GM21529 (cell line): ENCODE measurements around the gene ENTHD1.

ENCODE experiments used
- ATAC-seq: cut with Tn5 transposase; IDR thresholded peaks from one replicate; pipeline ENCODE4 v1.9.1; 2021; ENCODE audit not compliant: unreplicated experiment

Gene ENTHD1

DNA sequence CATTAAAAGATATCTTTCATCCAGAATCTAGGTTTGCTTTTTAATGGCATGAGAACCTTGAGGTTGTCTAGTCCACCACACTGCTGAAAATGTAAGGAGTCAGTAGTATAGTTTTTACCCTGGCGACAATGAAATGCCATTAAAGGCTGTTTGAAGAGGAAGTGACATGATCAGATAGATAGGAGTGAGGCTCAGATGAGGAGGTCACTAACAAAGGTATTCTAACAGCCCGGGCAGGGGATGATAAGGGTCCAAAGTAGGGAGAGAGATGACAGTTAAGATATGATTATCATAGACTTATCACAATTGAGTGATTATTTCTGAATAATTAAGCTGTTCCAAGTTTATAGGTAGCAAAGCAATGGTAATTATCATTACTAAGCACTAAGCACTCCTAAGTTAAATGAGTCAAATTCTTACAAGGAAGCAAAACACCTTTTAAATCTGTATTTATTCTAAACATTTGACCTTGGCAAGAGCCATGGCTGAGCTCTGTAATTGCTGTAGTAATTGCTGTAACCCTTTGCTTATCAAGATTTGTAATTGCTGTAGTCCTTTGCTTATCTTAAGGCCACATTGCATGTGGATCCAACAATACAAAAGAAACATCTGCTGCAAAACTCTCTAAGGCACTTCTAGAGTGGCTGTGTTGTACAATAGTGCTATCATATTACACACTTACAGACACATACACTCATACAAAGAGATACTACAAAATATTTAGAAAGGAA lies 92.6 kb downstream of the ENTHD1 start:
- no peak for ATAC-seq

DNA sequence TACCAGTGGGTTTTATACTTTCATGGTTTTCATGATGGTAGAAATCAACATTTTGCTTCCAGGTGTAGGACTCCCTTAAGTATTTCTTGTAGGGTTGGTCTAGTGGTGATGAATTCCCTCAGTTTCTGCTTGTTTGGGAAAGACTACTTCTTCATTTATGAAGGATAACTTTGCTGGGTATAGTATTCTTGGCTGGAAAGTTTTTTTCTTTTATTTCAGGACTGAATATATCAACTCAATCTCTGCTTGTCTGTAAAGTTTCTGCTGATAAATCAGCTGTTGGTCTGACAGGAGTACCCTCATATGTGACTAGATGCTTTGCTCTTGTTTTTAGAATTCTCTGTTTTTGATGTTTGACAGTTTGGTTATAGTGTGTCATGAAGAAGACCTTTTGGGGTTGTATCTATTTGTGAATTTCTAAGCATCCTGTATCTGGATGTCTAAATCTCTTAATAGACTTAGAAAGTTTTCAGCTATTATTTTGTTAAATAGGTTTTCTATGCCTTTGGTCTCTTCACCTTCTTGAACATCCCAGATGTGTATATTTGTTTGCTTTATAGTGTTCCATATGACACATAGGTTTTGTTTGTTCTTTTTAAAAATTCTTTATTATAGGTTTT lies 95.9 kb downstream of the ENTHD1 start:
- ATAC-seq = no peak

DNA sequence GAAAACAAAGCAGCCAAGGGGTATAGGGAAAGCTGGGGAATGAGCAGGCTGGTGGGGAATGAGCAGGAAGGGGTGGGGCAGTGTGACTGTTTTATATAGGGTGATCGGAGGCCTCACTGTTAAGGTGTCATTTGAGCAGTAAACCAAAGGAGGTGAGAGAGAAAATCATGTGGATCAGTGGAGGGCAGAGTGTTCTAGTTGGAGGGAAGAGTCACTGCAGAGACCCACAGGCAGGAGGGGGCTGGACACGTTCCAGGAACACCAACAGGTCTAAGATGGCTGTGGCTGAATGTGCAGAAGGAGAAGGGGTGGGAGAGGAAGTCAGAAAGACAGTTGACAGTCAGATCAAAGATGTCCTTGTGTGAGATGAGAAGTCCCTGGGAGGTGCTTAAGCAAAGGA lies 103.8 kb downstream of the ENTHD1 start:
- no peak for ATAC-seq

DNA sequence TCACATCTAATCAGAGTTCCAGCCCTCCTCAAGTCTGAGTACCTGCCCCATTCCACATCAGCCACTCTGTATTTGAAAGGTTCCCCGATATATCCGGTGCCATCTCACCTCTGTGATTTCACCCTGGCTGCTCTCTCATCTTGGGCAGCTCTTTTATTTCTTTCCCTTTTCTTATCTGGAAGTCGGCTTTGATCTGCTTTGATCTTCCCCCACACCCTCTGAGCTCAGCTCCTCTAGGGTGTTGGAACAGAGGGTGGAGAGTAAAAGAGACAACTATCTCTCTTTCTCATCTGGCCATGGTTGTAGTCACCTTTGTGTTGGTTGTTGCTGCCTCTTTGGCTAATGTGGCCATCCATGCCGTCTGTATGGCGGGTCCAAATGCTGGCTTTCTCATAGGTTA lies 108.3 kb downstream of the ENTHD1 start:
- no peak for ATAC-seq

DNA sequence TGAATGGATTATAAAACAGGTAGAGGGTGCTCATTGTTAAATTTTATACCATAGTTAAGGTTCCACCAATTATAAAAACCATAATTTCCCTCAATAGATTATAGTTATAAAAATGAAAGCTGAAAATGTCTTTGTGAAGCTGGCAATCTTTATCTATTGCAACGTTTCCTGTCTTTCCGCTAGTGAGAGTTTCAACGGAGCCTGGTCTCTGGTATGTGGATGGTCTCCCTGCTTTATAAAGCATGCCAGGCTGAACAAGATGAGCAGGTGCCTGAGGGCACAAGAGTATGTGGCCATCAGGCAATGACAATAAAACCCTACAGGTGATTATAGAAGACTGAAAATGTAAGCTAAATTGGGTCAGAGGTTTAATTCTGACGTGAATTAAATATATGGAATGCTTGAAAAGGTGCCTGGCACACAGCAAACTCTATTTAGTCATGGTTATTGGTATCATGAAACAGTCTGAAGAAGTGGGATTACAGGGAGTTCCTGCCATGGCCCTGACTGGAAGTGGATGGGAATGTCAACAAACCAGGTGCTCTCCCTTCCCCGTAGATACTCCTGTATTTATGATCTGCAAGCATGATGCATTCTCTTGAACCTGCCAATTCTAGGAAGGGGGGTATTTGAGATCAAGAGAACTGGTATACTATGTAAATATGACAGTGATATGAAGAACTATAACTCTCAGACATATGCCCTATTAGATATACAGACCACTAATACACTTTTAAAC lies 115.7 kb downstream of the ENTHD1 start:
- ATAC-seq = no peak

DNA sequence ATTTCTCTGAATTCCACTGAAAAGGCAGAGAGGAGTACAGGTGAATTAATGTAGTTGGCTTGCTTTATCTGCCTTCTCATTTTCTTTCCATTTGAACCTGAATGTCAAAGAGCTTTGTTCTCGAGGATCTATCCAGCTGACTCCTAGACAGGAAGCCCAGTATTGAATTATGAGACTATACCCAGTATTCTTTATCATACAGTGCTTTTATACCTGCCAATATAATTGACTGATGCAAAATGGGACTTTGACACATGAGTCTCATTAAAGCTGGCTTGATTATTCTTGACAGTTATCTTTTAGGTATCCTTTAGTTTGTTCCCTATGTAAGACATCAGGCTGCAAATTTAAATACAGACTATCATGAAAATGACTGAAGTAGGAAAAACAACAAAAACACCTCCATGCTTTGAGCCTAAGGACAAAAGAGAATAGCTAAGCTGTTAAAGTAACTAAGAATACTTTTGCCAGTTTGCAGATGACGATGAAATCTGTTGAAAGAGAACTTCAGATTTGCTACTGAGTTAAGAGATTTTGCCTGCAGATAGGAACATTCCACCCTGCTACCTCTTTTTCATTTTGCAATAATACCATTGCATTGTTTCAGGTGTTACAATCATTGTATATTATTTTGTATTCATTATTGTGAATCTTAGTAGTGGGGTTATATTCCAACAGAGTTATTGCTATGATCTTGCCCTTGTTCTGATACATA lies 117.1 kb downstream of the ENTHD1 start:
- no peak for ATAC-seq

DNA sequence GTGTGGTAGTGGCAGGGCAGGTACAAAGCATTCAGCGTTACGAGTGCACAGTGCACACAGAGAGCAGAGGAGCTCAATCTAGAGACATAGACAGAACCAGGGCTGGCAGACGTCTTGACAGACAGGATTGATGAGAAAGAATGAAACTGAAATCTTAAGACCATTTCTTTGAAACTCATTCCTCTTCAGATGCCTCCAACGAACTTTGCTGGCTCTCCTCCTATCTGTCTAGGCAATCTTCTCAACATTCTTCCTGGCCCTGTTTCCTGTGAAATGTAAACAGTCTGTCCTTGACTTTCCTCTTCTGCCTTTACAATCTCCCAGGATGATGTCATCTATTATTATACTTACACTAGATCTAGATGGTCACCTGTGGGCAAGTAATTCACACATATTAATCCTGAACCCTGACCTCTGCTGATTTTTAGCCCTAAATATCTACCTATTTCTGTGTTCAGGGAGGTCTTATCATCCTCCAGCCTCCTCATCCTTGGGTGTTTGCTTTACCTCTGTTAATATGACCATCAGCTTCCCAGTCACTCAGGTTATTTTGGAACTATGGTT lies 119.5 kb downstream of the ENTHD1 start:
- no peak for ATAC-seq

DNA sequence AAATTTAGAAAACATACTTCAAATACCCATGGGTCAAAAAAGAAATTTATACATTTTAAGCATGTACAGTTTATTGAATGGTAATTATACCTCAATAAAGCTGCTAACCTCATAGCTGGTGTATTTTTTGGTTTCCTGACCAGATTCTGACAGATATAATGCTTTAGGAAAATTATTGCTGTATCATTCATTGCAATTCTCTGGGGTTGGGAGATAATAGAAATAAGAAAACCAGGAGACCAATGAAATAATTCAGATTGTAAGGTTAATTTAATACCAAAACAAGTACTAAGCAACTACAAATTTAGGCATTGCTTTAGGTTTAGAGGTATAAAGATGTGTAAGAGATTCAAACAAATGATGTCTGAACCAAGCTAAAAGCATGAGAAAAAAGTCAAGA lies 120.1 kb downstream of the ENTHD1 start:
- ATAC-seq = no peak

DNA sequence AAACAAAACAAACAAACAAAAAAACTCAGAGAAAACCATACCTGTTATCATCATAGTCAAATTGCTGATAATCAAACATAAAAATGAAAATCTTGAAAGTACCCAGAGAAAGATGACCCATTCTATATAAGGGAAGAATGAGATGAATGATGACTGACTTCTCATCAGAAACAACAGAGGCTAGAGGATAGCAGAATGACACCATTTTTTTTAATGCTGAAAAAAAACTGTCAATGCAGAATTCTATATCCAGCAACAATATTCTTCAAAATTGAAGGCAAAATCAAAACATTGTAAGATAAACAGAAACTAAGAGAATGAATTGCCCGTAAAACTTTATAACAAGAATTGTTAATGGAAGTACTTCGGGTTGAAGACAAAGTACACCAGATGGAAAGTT lies 122.1 kb downstream of the ENTHD1 start:
- no peak for ATAC-seq

DNA sequence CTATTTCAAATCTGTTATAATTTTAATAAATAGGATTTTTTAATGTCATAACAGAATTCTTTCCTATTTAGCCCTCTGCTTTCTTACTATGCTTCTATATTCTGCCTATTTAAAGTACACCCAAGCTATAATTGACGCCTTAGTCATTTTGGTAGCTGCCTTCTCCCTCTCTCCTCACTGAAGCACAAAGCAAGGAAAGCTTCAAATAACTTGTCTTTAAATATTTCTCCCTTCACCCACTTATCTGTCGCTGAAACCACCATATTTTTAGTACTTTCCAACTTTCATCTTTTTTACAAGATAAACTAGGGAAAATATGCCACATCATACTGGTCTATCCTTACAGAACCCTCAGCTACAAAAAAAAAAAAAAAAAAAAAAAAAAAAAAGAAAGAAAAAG lies 127.9 kb downstream of the ENTHD1 start:
- no peak for ATAC-seq

DNA sequence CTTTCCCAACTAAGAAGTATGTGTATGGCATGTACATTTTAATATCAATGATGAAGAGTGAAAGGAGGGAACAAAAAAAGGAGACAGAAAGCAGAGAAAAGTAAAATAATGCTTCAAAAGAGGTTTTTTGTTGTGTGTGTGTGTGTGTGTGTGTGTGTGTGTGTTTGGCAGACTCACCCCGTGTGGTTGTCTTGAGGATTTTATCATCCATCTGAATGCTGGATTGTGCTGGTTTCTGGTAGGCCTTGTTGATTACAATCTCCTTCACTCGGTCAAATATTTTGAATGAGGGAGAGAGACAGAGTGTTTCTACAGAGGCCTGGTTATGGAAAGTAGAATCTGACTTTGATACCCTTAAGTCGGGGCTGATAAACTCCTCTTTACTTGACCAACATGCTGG lies 128.5 kb downstream of the ENTHD1 start:
- no peak for ATAC-seq

DNA sequence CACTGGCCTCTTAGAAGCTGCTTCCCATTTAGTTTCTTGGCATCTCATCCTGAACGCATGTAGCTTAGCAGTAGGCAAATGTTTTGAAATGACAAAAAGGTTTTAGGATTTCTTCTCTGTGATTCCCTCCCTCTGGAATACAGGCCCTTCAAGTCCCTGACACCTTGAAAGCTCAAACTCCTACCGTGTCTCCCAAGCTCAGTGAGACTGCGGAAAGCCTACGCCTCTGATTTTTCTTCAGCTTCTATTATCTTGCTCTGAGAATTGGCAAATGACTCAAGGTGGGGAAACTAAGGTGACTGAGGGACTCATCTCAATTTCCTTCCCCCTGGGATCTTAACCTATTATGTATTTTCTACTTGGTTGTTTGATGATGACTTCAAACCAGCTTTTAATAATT lies 130.3 kb downstream of the ENTHD1 start:
- ATAC-seq = no peak

DNA sequence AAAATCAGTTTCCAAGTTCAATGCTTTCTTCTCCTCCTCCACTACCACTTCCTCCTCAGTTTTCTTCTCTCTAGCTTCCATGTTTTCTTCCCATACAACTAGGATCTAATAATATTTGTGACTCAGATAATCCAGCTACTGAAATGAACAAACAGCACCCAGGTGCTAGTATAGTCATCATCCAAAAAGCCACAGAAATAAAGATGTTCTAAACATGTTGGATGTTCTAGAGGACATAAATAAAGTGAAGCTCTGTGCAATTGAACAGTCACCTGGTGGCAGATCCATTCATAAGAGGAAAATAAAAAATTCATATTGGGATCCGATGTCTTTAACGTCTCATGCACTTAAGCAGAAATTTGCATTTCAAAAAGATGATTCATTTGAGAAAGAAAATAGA lies 142.8 kb downstream of the ENTHD1 start:
- ATAC-seq = no peak

DNA sequence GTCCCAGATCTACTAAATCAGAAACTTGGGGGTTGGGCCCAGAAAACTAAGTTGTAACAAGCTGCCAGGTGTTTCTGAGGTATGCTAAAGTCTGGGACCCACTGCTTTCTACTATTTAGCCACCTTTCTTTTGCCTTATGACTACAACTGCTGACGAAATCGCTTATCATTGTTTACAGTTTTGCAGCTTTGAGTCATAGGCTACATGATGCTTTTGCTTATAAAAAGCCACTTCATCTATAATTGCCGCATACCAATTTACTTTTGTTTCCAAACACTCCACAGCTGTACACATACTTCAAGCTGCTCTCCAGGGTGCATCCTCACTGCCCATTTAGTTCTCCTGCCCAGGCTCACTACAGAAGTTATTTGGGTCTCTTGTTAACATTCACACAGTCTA lies 144.7 kb downstream of the ENTHD1 start:
- ATAC-seq = no peak

DNA sequence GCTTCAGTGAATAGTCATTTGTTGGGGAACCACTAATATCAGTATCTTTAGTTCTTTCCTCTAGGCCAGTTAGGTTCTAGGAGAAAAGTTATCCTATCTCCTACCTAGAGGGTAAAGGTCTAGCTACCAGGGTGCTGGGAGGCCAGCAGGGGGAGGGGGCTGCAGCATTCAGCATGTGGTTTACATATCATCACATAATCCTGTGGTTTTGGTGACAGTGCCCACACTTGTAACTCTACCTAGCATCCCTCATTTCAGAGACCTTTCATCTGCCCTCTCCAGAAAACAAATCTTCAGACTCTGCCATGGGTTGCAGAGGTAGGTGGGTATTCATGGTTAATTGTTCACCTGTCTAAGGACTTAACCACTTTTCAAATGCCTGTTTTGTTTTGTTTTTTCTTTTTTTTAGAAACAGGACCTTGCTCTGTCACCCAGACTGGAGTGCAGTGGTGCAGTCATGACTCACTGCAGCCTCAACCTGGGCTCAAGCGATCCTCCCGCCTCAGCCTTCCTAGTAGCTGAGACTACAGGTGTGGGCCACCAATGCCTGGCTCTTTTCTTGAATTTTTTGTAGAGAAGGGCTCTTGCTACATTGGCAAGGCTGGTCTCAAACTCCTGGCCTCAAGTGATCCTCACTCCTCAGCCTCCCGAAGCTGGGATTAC lies 146.8 kb downstream of the ENTHD1 start:
- no peak for ATAC-seq

DNA sequence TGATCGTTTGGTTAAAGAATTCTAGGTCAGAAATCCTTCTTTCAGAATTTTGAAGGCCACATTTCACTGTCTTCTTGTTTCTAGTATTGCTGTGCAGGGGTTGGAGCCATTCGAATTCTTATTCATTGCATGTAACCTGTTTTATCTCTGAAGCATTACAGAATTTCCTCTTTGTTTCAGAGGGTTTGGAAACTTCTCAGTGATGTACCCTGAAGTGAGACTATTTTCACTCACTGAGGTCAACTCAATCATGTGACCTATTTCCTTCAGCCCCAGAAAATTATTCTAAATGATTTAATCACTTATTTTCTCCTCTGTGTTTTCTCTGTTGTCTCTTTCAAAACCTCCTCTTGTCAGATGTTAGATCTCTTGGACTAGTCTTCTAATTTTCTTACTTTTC lies 147.8 kb downstream of the ENTHD1 start:
- no peak for ATAC-seq

DNA sequence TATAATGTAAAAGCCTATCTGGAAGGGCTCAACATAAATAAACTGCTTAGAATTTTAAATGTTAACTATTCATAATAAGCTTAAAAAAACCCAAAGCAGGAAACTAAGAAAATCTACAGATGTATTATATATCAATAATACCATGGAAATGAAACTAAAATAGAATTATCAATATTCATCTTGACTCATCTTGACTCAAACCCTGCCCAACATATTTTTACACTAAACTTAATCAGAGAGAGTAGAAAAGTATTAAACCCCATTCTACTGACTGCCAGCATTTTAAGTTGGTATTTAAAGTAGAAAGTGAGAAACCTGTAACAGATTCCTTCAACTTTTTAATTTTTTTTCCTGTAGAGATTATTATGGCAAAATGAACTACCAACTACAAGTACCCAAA lies 149.2 kb downstream of the ENTHD1 start:
- no peak for ATAC-seq

DNA sequence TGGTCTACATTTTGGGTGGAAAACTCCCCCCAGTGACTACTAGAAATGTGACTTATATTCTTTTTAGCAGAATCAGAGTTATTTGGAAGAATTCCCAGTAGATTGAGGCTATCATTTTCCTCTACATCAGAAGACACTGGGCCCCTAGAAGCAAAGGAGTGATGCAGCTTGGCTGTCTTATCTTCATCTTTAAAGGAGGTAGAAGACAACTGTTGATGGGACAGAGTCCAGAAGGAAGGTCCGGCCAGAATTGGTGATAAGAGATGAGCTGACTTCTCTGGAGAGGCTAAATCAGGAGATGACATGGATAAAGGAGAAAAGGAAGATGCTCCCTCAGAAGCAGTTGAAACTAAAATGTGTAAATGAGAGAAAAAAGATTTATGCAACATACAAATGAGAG lies 149.6 kb downstream of the ENTHD1 start:
- ATAC-seq = no peak

DNA sequence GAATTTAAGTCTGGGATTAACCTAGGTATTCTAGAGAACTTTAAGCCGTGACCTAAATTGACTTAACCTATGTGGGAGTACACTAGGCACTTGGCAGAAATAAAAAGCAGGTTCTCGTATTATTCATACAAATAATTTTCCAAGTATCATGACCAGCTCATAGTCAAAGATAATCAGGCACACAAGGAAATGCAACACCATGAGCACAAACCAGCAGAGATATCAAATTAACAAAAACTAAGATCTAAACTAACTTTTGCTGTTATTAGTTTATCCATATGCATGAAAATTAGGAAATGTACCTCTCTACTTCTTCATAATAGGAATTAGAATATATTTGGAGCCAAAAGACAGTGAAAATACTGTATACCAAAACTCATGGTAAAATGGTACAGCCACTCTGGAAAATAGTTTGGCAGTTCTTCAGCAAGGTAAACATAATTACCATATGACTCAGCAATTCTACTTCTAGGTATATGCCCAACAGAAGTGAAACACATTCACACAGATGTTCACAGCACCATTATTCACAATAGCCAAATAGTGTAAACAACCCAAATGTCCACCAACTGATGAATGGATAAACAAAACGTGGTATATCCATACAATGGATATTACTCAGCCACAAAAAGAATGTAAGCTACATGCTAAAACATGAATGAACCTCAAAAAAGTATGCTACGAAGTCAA lies 154.1 kb downstream of the ENTHD1 start:
- ATAC-seq = no peak

DNA sequence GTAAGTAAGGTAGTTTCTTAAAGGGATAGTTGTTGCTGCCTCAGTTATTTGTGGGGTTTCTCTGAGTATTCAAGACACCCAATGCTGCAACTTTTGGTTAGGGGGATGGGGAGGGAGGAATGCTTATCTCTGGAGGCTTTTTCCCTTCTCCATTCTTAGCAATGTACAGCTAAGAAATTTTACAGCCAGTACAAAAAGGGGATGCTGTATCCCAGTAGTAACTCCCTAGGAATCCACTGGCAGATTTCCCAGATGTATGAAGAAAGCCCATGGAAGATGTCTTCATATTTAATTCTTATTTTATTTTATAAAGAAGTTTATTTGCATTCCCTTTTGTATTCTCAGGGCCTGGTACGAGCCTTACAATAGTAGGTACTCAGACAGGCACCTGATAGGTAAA lies 154.8 kb downstream of the ENTHD1 start:
- no peak for ATAC-seq
